Measurements from ENCODE around the gene ARHGEF10L.

ARHGEF10L gene

DNA sequence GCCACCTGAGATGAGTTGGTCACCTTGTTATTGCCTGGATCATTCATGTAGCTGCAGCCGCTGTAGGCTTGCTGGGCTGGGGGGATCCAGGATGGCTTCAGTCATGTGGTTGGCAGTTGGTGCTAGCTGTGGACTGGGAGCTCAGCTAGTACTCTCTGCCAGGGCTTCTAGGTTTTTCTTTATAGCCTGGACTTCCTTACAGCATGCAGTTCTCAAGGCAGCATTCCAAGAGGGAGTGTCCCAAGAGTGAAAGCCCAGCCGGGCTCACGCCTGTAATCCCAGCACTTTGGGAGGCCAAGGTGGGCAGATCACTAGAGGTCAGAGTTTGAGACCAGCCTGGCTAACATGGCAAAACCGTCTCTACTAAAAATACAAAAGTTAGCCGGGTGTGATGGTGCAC lies 192.0 kb downstream of the ARHGEF10L start:
- Histone ChIP-seq H3K4me3 (ENCODE audit: low read depth, low read length) (no peak overlapping the region), H3K27me3 (no peaks in the 10 kb centered on the region), H3K36me3 (no peaks in the 10 kb centered on the region), H3K9me3 (no peaks in the 10 kb centered on the region), H3K4me1 (peaks cover 14% of the 10 kb centered on the region)
- TF ChIP-seq, protein P1, sequence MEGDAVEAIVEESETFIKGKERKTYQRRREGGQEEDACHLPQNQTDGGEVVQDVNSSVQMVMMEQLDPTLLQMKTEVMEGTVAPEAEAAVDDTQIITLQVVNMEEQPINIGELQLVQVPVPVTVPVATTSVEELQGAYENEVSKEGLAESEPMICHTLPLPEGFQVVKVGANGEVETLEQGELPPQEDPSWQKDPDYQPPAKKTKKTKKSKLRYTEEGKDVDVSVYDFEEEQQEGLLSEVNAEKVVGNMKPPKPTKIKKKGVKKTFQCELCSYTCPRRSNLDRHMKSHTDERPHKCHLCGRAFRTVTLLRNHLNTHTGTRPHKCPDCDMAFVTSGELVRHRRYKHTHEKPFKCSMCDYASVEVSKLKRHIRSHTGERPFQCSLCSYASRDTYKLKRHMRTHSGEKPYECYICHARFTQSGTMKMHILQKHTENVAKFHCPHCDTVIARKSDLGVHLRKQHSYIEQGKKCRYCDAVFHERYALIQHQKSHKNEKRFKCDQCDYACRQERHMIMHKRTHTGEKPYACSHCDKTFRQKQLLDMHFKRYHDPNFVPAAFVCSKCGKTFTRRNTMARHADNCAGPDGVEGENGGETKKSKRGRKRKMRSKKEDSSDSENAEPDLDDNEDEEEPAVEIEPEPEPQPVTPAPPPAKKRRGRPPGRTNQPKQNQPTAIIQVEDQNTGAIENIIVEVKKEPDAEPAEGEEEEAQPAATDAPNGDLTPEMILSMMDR (IDR thresholded peaks at IDR 0.05; ENCODE audit: low read depth, low read length): no peak
- no peak for DNase-seq

DNA sequence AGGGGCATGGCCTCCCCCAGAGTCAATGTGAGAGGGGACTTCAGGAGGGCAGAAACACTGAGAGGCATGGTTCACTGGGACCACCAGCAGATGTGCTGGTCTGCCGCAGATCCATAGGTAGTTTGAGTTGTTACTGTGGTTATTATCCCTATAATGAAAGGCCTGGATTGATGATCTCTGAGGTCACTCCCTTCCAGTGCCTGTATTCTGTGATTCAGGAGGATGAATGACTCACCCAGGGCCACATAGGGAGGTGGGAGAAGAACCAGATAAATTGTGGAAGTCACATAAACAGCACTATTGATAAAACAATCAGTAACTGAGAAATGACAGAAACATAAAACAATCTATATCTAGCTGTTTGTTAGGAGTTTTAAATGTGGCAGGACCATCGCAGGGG lies 193.0 kb downstream of the ARHGEF10L start:
- H3K27me3 ChIP-seq: no peaks in the 10 kb centered on the region
- no peaks in the 10 kb centered on the region for H3K9me3 ChIP-seq
- peaks cover 14% of the 10 kb centered on the region for H3K4me1 ChIP-seq
- TF ChIP-seq, protein P1 (IDR thresholded peaks at IDR 0.05; ENCODE audit: low read depth, low read length): no peak
- H3K36me3 ChIP-seq: no peaks in the 10 kb centered on the region
- DNase-seq: peak; percentile 27
- no peak overlapping the region for H3K4me3 ChIP-seq (ENCODE audit: low read depth, low read length)

DNA sequence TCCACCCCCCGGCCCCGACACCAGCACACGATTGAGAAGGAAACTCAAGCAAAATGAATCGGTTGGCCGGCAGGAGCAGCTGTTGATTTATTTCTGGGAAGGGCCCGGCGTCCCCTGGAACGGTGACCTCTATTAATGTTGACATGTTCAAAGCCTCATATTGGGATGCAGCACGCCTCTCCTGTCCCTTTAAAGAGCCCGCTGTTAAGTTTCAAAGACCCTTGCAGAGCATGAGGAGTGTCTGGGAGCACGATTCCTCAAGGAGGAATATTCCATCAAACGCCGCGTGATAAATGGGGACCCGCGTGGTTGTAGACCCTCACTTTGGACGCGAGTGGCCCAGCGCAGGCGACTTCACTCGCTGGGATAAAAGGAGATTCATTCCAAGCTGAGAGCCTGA lies 194.2 kb downstream of the ARHGEF10L start:
- Histone ChIP-seq H3K4me1 (peaks cover 14% of the 10 kb centered on the region), H3K27me3 (no peaks in the 10 kb centered on the region), H3K4me3 (ENCODE audit: low read depth, low read length) (no peak overlapping the region), H3K36me3 (no peaks in the 10 kb centered on the region), H3K9me3 (no peaks in the 10 kb centered on the region)
- TF ChIP-seq, protein P1 (IDR thresholded peaks at IDR 0.05; ENCODE audit: low read depth, low read length): no peak
- DNase-seq: no peak

DNA sequence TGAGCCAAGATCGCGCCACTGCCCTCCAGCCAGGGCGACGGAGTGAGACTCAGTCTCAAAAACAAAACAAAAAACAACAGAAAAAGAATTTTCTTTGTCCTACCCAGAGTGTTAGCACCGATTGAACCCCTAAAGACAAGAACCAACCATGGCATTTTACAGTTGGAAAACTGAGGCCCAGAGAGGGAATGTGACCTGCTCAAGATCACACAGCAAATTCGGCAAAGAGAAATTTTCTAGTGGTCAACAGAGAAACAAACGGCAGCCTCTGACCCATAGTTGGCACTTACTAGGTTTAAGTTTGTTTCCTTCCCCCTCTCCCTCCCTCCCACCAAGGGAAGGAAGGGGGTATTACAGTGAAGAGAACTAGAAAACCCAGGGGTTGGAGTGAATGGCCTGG lies 195.1 kb downstream of the ARHGEF10L start:
- H3K4me3 ChIP-seq (ENCODE audit: low read depth, low read length): no peak overlapping the region
- H3K9me3 ChIP-seq: no peaks in the 10 kb centered on the region
- TF ChIP-seq, protein P1 (IDR thresholded peaks at IDR 0.05; ENCODE audit: low read depth, low read length): no peak
- no peaks in the 10 kb centered on the region for H3K36me3 ChIP-seq
- no peaks in the 10 kb centered on the region for H3K27me3 ChIP-seq
- no peak for DNase-seq
- peaks cover 7% of the 10 kb centered on the region for H3K4me1 ChIP-seq

DNA sequence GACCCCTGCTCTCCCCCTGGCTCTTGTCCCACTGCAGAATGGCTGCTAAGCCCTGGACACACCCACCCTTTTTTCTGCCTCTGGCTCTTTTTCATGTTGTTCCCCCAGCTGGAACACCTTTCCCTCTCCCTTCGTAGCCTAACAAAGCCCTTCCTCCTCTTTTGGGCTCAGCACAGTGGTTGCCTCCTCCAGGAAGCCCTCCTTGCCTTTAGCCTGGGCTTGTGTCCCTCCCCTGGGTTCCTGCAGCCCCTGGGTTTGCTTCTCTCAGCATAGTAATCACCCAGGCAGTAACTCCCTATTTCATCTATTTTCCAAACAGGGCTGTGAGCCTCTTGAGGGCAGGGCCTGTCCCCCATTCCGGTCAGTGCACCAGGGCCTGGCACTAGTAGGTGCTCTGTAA lies 195.8 kb downstream of the ARHGEF10L start:
- H3K36me3 ChIP-seq: no peaks in the 10 kb centered on the region
- no peak overlapping the region for H3K4me3 ChIP-seq (ENCODE audit: low read depth, low read length)
- TF ChIP-seq, protein P1 (IDR thresholded peaks at IDR 0.05; ENCODE audit: low read depth, low read length): no peak
- no peaks in the 10 kb centered on the region for H3K9me3 ChIP-seq
- H3K27me3 ChIP-seq: no peaks in the 10 kb centered on the region
- no peak for DNase-seq
- peaks cover 1% of the 10 kb centered on the region; the same call in 1 of the 2 replicates for H3K4me1 ChIP-seq

DNA sequence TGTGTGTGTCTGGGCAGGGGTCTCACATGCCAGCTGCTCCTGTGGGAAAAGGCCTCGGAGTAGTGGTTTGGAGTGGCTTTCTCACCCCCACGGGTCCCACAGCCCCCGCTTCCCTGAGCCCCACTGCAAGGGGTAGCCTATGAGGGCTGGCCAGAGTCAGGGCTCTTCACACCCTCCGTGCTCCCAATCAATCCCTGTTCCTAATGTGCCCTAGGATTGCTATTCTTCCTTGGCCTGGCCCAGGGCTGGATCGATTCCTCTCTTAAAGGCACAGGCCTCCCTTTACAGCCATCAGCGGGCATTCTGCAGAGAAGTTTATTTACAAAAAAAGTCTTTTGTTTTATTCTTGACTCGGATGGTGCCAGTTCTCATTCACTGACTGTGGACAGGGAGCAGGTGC lies 196.3 kb downstream of the ARHGEF10L start:
- no peaks in the 10 kb centered on the region for H3K9me3 ChIP-seq
- H3K4me3 ChIP-seq (ENCODE audit: low read depth, low read length): no peak overlapping the region
- TF ChIP-seq, protein P1 (IDR thresholded peaks at IDR 0.05; ENCODE audit: low read depth, low read length): no peak
- no peak for DNase-seq
- H3K36me3 ChIP-seq: no peaks in the 10 kb centered on the region
- H3K27me3 ChIP-seq: no peaks in the 10 kb centered on the region
- H3K4me1 ChIP-seq: no peaks in the 10 kb centered on the region

Data from BE2C (cell line).